PFSK-1 (cell line): Measurements from ENCODE around the gene COQ7.

Experiments
- POLR2AphosphoS5 ChIP-seq: IDR thresholded peaks from 2 replicates; pipeline ENCODE4 v1.6.1; 2012; ENCODE audit warnings: low read depth, mild to moderate bottlenecking, control low read depth, low read length, moderate library complexity
- TAF1 ChIP-seq: IDR thresholded peaks from 2 replicates; pipeline ENCODE4 v1.6.1; 2012; ENCODE audit warnings: low read length, control low read depth, borderline replicate concordance; ENCODE audit not compliant: insufficient read depth

GRCh38 chr16:19084139-19084538 is 16.7 kb downstream of the COQ7 start:
- TF ChIP-seq POLR2AphosphoS5, result no peak
- TF ChIP-seq TAF1, result no peak
